ENCODE data around the gene CENPP. TPM values are rescaled to one million over a fixed set of nuclear protein-coding genes. Genes with fewer than 3 reads are reported as not detected.

Gene CENPP
- total and polyA plus RNA-seq, 4 donors = 0.62 to 8.7 (median 1.3) TPM

DNA sequence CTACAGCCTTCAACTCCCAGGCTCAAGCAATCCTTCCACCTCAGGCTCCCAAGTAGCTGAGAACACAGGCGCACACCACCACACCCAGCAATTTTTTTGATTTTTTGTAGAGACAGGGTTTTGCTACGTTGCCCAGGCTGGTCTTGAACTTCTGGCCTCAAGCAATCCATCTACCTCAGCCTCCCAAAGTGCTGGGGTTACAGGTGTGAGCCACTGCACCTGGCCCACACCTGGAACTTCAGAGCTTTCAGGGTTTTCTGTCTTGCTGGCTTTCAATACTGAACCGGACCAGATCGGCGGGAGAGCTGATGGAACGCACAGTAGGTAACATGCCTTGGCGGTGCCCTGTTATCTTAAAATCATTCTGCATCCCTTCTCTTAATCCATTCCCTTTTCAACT lies 313.4 kb downstream of the CENPP start:
- peaks cover 21 to 64% (median 41%) of the 10 kb centered on the region in 4 donors for H3K36me3 ChIP-seq (ENCODE audit: control insufficient read depth in 4 of 4, insufficient read depth in 3 of 4, low read depth in 1 of 4, low read length in 3 of 4)
- TF ChIP-seq JUND (IDR thresholded peaks at IDR 0.05) (no peak), RXRA (IDR thresholded peaks at IDR 0.05) (no peak), TAF1 (conservative IDR thresholded peaks at IDR 0.05) (no peak)
- TF ChIP-seq, protein P1, sequence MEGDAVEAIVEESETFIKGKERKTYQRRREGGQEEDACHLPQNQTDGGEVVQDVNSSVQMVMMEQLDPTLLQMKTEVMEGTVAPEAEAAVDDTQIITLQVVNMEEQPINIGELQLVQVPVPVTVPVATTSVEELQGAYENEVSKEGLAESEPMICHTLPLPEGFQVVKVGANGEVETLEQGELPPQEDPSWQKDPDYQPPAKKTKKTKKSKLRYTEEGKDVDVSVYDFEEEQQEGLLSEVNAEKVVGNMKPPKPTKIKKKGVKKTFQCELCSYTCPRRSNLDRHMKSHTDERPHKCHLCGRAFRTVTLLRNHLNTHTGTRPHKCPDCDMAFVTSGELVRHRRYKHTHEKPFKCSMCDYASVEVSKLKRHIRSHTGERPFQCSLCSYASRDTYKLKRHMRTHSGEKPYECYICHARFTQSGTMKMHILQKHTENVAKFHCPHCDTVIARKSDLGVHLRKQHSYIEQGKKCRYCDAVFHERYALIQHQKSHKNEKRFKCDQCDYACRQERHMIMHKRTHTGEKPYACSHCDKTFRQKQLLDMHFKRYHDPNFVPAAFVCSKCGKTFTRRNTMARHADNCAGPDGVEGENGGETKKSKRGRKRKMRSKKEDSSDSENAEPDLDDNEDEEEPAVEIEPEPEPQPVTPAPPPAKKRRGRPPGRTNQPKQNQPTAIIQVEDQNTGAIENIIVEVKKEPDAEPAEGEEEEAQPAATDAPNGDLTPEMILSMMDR (IDR thresholded peaks at IDR 0.05; ENCODE audit: low read depth, low read length, missing input control) = no peak
- TF ChIP-seq, protein P2, sequence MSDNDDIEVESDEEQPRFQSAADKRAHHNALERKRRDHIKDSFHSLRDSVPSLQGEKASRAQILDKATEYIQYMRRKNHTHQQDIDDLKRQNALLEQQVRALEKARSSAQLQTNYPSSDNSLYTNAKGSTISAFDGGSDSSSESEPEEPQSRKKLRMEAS (IDR thresholded peaks at IDR 0.05) = no peak
- H3K27ac ChIP-seq (ENCODE audit: low read depth in 1 of 2, low read length in 2 of 2) = no peak overlapping the region
- no peak for DNase-seq (ENCODE audit: low spot score)
- WGBS = 98% methylated on average over 7 of the region's 7 CpGs
- H3K4me3 ChIP-seq (ENCODE audit: low read depth in 1 of 3, low read length in 3 of 3) = no peak overlapping the region
- peaks cover 0 to 6% (median 2%) of the 10 kb centered on the region in 4 donors for H3K4me1 ChIP-seq (ENCODE audit: control insufficient read depth in 4 of 4, insufficient read depth in 4 of 4, low read length in 3 of 4)
- no peaks in the 10 kb centered on the region for H3K27me3 ChIP-seq (ENCODE audit: control insufficient read depth in 4 of 4, insufficient read depth in 4 of 4, low read length in 3 of 4)
- no peak overlapping the region for H3K9ac ChIP-seq (ENCODE audit: low read depth in 1 of 2, low read length in 2 of 2)
- H3K9me3 ChIP-seq (ENCODE audit: control insufficient read depth in 4 of 4, low read length in 3 of 4) = no peaks in the 10 kb centered on the region

DNA sequence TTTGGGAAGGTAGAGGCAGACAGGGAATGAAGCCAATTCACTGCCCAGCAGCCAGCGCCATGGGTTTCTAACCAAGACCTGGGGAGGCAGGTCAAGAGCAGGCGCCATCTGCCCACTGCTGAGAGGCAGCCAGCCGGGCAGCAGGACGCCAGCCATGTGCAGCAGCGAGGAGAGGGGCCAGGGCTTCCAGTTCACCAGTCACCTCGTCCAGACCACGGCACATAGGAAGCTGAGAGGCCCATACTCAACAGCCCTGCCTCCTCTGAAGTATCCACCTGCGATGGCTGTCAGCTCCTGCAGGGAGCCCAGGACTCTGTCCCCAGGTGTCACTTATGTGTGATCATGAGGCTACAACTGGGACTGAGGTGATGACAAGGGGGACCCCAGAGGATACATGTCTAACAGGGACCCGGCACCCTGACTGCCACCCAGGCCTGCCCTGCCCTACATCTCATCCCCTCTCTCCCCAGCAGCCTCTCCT lies 314.1 kb downstream of the CENPP start:
- 95% methylated on average over 9 of the region's 9 CpGs for WGBS
- H3K9ac ChIP-seq (ENCODE audit: low read depth in 1 of 2, low read length in 2 of 2) = no peak overlapping the region
- no peaks in the 10 kb centered on the region for H3K9me3 ChIP-seq (ENCODE audit: control insufficient read depth in 4 of 4, low read length in 3 of 4)
- no peaks in the 10 kb centered on the region for H3K27me3 ChIP-seq (ENCODE audit: control insufficient read depth in 4 of 4, insufficient read depth in 4 of 4, low read length in 3 of 4)
- peaks cover 0 to 2% (median 0%) of the 10 kb centered on the region in 4 donors for H3K4me1 ChIP-seq (ENCODE audit: control insufficient read depth in 4 of 4, insufficient read depth in 4 of 4, low read length in 3 of 4)
- H3K4me3 ChIP-seq (ENCODE audit: low read depth in 1 of 3, low read length in 3 of 3) = no peak overlapping the region
- no peak overlapping the region for H3K27ac ChIP-seq (ENCODE audit: low read depth in 1 of 2, low read length in 2 of 2)
- DNase-seq (ENCODE audit: low spot score) = no peak
- TF ChIP-seq HNF4G (IDR thresholded peaks at IDR 0.05) = no peak
- no peak for TF ChIP-seq RAD21 (IDR thresholded peaks at IDR 0.05)
- TF ChIP-seq, protein P3, sequence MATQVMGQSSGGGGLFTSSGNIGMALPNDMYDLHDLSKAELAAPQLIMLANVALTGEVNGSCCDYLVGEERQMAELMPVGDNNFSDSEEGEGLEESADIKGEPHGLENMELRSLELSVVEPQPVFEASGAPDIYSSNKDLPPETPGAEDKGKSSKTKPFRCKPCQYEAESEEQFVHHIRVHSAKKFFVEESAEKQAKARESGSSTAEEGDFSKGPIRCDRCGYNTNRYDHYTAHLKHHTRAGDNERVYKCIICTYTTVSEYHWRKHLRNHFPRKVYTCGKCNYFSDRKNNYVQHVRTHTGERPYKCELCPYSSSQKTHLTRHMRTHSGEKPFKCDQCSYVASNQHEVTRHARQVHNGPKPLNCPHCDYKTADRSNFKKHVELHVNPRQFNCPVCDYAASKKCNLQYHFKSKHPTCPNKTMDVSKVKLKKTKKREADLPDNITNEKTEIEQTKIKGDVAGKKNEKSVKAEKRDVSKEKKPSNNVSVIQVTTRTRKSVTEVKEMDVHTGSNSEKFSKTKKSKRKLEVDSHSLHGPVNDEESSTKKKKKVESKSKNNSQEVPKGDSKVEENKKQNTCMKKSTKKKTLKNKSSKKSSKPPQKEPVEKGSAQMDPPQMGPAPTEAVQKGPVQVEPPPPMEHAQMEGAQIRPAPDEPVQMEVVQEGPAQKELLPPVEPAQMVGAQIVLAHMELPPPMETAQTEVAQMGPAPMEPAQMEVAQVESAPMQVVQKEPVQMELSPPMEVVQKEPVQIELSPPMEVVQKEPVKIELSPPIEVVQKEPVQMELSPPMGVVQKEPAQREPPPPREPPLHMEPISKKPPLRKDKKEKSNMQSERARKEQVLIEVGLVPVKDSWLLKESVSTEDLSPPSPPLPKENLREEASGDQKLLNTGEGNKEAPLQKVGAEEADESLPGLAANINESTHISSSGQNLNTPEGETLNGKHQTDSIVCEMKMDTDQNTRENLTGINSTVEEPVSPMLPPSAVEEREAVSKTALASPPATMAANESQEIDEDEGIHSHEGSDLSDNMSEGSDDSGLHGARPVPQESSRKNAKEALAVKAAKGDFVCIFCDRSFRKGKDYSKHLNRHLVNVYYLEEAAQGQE (IDR thresholded peaks at IDR 0.05) = no peak
- TF ChIP-seq, protein P4, sequence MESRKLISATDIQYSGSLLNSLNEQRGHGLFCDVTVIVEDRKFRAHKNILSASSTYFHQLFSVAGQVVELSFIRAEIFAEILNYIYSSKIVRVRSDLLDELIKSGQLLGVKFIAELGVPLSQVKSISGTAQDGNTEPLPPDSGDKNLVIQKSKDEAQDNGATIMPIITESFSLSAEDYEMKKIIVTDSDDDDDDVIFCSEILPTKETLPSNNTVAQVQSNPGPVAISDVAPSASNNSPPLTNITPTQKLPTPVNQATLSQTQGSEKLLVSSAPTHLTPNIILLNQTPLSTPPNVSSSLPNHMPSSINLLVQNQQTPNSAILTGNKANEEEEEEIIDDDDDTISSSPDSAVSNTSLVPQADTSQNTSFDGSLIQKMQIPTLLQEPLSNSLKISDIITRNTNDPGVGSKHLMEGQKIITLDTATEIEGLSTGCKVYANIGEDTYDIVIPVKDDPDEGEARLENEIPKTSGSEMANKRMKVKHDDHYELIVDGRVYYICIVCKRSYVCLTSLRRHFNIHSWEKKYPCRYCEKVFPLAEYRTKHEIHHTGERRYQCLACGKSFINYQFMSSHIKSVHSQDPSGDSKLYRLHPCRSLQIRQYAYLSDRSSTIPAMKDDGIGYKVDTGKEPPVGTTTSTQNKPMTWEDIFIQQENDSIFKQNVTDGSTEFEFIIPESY (IDR thresholded peaks at IDR 0.05) = no peak
- peaks cover 23 to 70% (median 44%) of the 10 kb centered on the region in 4 donors for H3K36me3 ChIP-seq (ENCODE audit: control insufficient read depth in 4 of 4, insufficient read depth in 3 of 4, low read depth in 1 of 4, low read length in 3 of 4)
